ENCODE data around the gene RWDD4. TPM values are rescaled to one million over a fixed set of nuclear protein-coding genes. Genes with fewer than 3 reads are reported as not detected.
A peak's percentile ranks its signal among the peaks of the same experiment; 100 is the strongest.

The RWDD4 gene
- total RNA-seq, 1 donor: 19.9 TPM

DNA sequence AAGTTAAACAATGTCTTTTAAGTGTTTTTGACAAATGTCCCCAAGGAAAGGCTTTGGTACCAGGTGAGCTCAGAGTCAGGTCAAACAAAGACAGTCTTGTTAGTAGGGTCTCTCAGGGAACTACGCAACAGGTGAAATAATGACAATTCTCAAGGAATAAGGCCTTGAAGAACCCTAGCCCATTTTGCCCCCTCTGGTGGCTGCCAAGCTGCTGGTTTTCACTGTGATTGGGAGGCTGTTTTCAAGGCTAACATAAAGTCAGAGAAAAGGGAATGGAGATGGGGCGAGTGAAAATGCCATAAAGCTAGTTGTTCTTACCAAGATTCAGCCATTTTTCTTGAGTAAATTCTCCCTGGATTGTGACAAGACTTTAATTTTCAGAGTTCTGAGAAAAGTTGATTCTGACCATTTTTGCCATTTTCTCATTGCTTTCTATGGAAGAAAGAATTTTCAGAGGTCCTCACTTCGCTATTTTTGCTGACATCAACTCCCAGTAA, 58.7 kb downstream of the RWDD4 start:
- no peaks in the 10 kb centered on the region for H3K36me3 ChIP-seq (ENCODE audit: insufficient read depth, low read length)
- no peaks in the 10 kb centered on the region for H4K20me1 ChIP-seq (ENCODE audit: insufficient read depth, low read length)
- H3K4me3 ChIP-seq (ENCODE audit: insufficient read depth, low read length): no peak overlapping the region
- TF ChIP-seq, protein P1, sequence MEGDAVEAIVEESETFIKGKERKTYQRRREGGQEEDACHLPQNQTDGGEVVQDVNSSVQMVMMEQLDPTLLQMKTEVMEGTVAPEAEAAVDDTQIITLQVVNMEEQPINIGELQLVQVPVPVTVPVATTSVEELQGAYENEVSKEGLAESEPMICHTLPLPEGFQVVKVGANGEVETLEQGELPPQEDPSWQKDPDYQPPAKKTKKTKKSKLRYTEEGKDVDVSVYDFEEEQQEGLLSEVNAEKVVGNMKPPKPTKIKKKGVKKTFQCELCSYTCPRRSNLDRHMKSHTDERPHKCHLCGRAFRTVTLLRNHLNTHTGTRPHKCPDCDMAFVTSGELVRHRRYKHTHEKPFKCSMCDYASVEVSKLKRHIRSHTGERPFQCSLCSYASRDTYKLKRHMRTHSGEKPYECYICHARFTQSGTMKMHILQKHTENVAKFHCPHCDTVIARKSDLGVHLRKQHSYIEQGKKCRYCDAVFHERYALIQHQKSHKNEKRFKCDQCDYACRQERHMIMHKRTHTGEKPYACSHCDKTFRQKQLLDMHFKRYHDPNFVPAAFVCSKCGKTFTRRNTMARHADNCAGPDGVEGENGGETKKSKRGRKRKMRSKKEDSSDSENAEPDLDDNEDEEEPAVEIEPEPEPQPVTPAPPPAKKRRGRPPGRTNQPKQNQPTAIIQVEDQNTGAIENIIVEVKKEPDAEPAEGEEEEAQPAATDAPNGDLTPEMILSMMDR (IDR thresholded peaks at IDR 0.05; ENCODE audit: extremely low read depth, low read depth, low read length): peak; percentile 48
- no peak overlapping the region for H3K27ac ChIP-seq (ENCODE audit: low read depth, low read length)
- no peaks in the 10 kb centered on the region for H3K4me1 ChIP-seq (ENCODE audit: insufficient read depth, low read length)
- H3K27me3 ChIP-seq (ENCODE audit: insufficient read depth, low read length): peaks cover 3% of the 10 kb centered on the region
- no peaks in the 10 kb centered on the region for H3K9me3 ChIP-seq (ENCODE audit: low read depth, low read length)
- no peak overlapping the region for H3K4me2 ChIP-seq (ENCODE audit: insufficient read depth, low read length)
- H2AFZ ChIP-seq (ENCODE audit: low read length): no peak overlapping the region
- H3K79me2 ChIP-seq (ENCODE audit: insufficient read depth, low read length): no peaks in the 10 kb centered on the region
- DNase-seq (ENCODE audit: insufficient read length, low spot score, missing footprints): no peak

DNA sequence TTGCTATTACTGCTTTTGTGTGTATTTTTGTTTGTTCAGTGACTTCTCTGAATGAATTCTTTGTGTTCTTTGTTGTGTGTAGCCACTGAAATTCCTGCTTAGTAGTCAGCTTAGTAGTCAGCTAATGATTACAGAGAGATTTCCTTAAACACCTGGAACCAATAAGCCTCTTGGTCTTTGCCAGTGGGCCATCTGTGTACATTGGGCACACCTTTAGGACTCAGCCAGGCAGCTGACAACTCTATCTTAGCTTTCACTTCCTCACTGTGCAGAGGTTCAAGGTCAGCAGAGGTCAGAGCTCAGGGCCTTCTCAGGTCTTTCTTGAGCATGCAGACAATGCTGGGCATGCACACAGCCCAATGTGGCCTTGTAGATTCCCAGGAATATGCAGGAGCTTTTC, 59.3 kb downstream of the RWDD4 start:
- H3K9me3 ChIP-seq (ENCODE audit: low read depth, low read length): no peaks in the 10 kb centered on the region
- no peaks in the 10 kb centered on the region for H3K4me1 ChIP-seq (ENCODE audit: insufficient read depth, low read length)
- TF ChIP-seq, protein P1 (IDR thresholded peaks at IDR 0.05; ENCODE audit: extremely low read depth, low read depth, low read length): no peak
- H3K36me3 ChIP-seq (ENCODE audit: insufficient read depth, low read length): no peaks in the 10 kb centered on the region
- no peaks in the 10 kb centered on the region for H3K79me2 ChIP-seq (ENCODE audit: insufficient read depth, low read length)
- no peak overlapping the region for H3K4me3 ChIP-seq (ENCODE audit: insufficient read depth, low read length)
- no peak for DNase-seq (ENCODE audit: insufficient read length, low spot score, missing footprints)
- H4K20me1 ChIP-seq (ENCODE audit: insufficient read depth, low read length): no peaks in the 10 kb centered on the region
- peaks cover 3% of the 10 kb centered on the region for H3K27me3 ChIP-seq (ENCODE audit: insufficient read depth, low read length)
- no peak overlapping the region for H2AFZ ChIP-seq (ENCODE audit: low read length)
- H3K27ac ChIP-seq (ENCODE audit: low read depth, low read length): no peak overlapping the region
- H3K4me2 ChIP-seq (ENCODE audit: insufficient read depth, low read length): no peak overlapping the region

DNA sequence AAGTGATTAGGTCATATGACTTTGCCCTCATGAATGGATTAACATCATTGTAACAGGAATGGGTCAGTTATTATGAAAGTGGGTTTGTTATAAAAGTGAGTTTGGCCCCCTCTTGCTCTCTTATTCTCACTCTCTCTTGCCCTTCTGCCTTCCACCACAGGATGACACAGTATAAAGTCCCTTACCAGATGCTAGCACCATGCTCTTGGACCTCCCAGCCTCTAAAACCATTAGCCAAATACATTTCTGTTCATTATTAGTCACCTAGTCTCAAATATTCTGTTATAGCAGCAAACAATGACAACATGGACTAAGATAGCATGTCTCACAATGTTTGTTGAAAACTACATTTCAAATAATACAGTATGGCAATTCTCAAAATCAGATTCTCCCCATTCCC, 59.7 kb downstream of the RWDD4 start:
- H3K9me3 ChIP-seq (ENCODE audit: low read depth, low read length): no peaks in the 10 kb centered on the region
- DNase-seq (ENCODE audit: insufficient read length, low spot score, missing footprints): no peak
- peaks cover 6% of the 10 kb centered on the region for H3K27me3 ChIP-seq (ENCODE audit: insufficient read depth, low read length)
- H3K4me3 ChIP-seq (ENCODE audit: insufficient read depth, low read length): no peak overlapping the region
- no peaks in the 10 kb centered on the region for H4K20me1 ChIP-seq (ENCODE audit: insufficient read depth, low read length)
- TF ChIP-seq, protein P1 (IDR thresholded peaks at IDR 0.05; ENCODE audit: extremely low read depth, low read depth, low read length): no peak
- no peaks in the 10 kb centered on the region for H3K36me3 ChIP-seq (ENCODE audit: insufficient read depth, low read length)
- H2AFZ ChIP-seq (ENCODE audit: low read length): no peak overlapping the region
- H3K4me2 ChIP-seq (ENCODE audit: insufficient read depth, low read length): no peak overlapping the region
- no peaks in the 10 kb centered on the region for H3K4me1 ChIP-seq (ENCODE audit: insufficient read depth, low read length)
- no peak overlapping the region for H3K27ac ChIP-seq (ENCODE audit: low read depth, low read length)
- H3K79me2 ChIP-seq (ENCODE audit: insufficient read depth, low read length): no peaks in the 10 kb centered on the region

DNA sequence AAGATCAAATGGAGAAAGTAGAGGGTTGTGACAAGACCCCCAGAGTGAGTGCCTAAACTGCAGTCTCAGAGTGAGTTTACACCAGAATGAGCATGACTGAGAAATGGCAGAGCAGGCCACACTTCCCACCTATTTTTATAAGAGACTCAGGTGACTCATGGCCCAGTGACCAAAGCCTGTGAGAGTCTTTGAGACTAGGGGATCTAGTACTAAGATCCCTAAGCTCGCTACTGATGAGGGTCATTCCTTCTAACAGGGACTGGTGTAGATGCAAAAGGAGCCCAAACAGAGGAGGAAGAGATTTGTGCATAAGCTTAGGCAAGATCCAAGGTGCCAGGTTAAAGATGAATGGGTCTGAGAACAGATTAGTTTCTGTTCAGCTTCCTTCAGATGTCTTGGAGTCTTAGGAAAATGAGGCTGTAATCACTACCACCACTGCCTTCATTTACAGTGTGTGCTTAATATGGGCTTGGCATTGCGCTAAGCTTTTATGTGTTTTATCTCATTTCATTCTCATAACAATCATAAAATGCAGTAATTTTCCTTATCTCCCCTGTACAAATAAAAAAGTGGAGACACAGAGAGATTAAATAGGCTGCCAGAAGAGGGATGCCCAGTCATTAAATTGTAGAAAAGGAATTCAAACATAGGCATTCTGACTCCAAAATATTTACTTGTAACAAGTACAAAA, 62.8 kb downstream of the RWDD4 start:
- Histone ChIP-seq H2AFZ (ENCODE audit: low read length) (no peak overlapping the region), H3K9me3 (ENCODE audit: low read depth, low read length) (no peaks in the 10 kb centered on the region), H4K20me1 (ENCODE audit: insufficient read depth, low read length) (no peaks in the 10 kb centered on the region), H3K36me3 (ENCODE audit: insufficient read depth, low read length) (no peaks in the 10 kb centered on the region), H3K4me3 (ENCODE audit: insufficient read depth, low read length) (no peak overlapping the region), H3K79me2 (ENCODE audit: insufficient read depth, low read length) (no peaks in the 10 kb centered on the region), H3K27ac (ENCODE audit: low read depth, low read length) (no peak overlapping the region), H3K4me2 (ENCODE audit: insufficient read depth, low read length) (no peak overlapping the region), H3K4me1 (ENCODE audit: insufficient read depth, low read length) (no peaks in the 10 kb centered on the region), H3K27me3 (ENCODE audit: insufficient read depth, low read length) (peaks cover 6% of the 10 kb centered on the region)
- TF ChIP-seq, protein P1 (IDR thresholded peaks at IDR 0.05; ENCODE audit: extremely low read depth, low read depth, low read length): no peak
- DNase-seq (ENCODE audit: insufficient read length, low spot score, missing footprints): no peak

All from osteoblast (primary cell).